Neural progenitor cell (in vitro differentiated cells): ENCODE results near the gene C2orf72. TPM values are rescaled to one million over a fixed set of nuclear protein-coding genes. Genes with fewer than 3 reads are reported as not detected.

Source experiments
- DNase-seq: peaks from one replicate; pipeline ENCODE4 v3.0.0-alpha.2; 2016; ENCODE audit warnings: low spot score
- H2AFZ ChIP-seq: fragments of 200-600 bp; sonication (generic); replicated peaks from 2 replicates; pipeline ENCODE4 v1.6.1; 2016; ENCODE audit warnings: antibody characterized with exemption
- H3F3A ChIP-seq: fragments of 200-600 bp; sonication (generic); 2 replicates; pipeline ENCODE4 v1.6.1; 2016; ENCODE audit warnings: antibody characterized with exemption, low read depth
- H3K27ac ChIP-seq: fragments of 200-600 bp; sonication (generic); 2 replicates; pipeline ENCODE4 v1.5.1; 2016; ENCODE audit warnings: mild to moderate bottlenecking
- H3K27me3 ChIP-seq: fragments of 200-600 bp; sonication (generic); 2 replicates; pipeline ENCODE4 v1.6.1; 2016; ENCODE audit warnings: mild to moderate bottlenecking, moderate library complexity
- H3K36me3 ChIP-seq: fragments of 200-600 bp; sonication (generic); 2 replicates; pipeline ENCODE4 v1.5.1; 2016
- H3K4me1 ChIP-seq: fragments of 200-600 bp; sonication (generic); 2 replicates; pipeline ENCODE4 v1.6.1; 2016; ENCODE audit warnings: mixed run types
- H3K4me2 ChIP-seq: fragments of 200-600 bp; sonication (generic); 2 replicates; pipeline ENCODE4 v1.6.1; 2016
- H3K4me3 ChIP-seq: fragments of 200-600 bp; sonication (generic); 2 replicates; pipeline ENCODE4 v1.5.1; 2016
- H3K79me2 ChIP-seq: fragments of 200-600 bp; sonication (generic); 2 replicates; pipeline ENCODE4 v1.6.1; 2016; ENCODE audit warnings: low read depth
- H3K9ac ChIP-seq: fragments of 200-600 bp; sonication (generic); 2 replicates; pipeline ENCODE4 v1.6.1; 2016
- H3K9me3 ChIP-seq: fragments of 200-600 bp; sonication (generic); 2 replicates; pipeline ENCODE4 v1.5.1; 2016; ENCODE audit warnings: low read depth
- H4K20me1 ChIP-seq: fragments of 200-600 bp; sonication (generic); 2 replicates; pipeline ENCODE4 v1.6.1; 2016; ENCODE audit warnings: low read depth
- H3K27ac Mint-ChIP-seq: 3 replicates; pipeline ENCODE4 v1.8.0; 2021; ENCODE audit warnings: mixed read lengths
- H3K27me3 Mint-ChIP-seq: 2 replicates; pipeline ENCODE4 v1.8.0; 2022; ENCODE audit warnings: low read depth, mild to moderate bottlenecking, inconsistent platforms, moderate library complexity, mixed read lengths; ENCODE audit not compliant: insufficient read depth
- H3K36me3 Mint-ChIP-seq: 3 replicates; pipeline ENCODE4 v1.8.0; 2021; ENCODE audit warnings: mixed read lengths
- H3K4me1 Mint-ChIP-seq: 3 replicates; pipeline ENCODE4 v1.8.0; 2021; ENCODE audit warnings: mixed read lengths
- H3K4me3 Mint-ChIP-seq: 3 replicates; pipeline ENCODE4 v1.8.0; 2021; ENCODE audit warnings: mild to moderate bottlenecking, moderate library complexity, mixed read lengths
- H3K9me3 Mint-ChIP-seq: 3 replicates; pipeline ENCODE4 v1.8.0; 2020; ENCODE audit warnings: mixed read lengths
- CTCF ChIP-seq: fragments of 200-600 bp; sonication (generic); IDR thresholded peaks from 2 replicates; pipeline ENCODE4 v1.5.1; 2017; ENCODE audit warnings: antibody characterized with exemption, mild to moderate bottlenecking
- EZH2 ChIP-seq: fragments of 200-600 bp; sonication (generic); IDR thresholded peaks from 2 replicates; pipeline ENCODE4 v1.6.1; 2017; ENCODE audit warnings: antibody characterized with exemption, mild to moderate bottlenecking, moderate library complexity
- EZH2phosphoT487 ChIP-seq: fragments of 200-600 bp; sonication (generic); IDR thresholded peaks from 2 replicates; pipeline ENCODE4 v1.6.1; 2017; ENCODE audit warnings: antibody characterized with exemption
- total RNA-seq: library from RNA; depleted of rRNA; stranded (reverse); fragments of >200 nt; gene quantifications from 2 replicates; pipeline ENCODE4 v1.2.3, GENCODE V29; 2015; ENCODE audit warnings: low replicate concordance

The C2orf72 gene
- total RNA-seq, 1 donor from 2014 or later = 2.4 TPM

DNA sequence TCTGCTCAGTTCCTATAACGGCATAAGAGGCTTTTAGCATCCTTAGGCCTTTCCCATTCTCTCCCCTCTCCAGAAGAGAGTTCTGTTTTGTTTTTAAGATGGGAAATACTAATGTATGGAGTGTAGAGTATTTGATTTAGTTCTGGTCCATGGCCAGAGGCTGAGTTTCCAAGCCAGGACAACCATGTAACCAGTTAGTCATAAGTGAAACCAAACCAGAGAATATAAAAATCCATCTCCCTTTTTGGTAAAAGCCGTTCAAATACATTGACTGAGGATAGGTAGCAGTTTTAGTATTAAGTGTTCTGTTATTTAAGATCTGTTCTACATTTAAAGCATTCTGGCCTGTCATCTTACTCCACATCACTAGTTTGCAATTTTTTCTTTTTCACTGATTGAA, 22.4 kb downstream of the C2orf72 start:
- peaks cover 3% of the 10 kb centered on the region for H3K27me3 Mint-ChIP-seq
- Histone ChIP-seq H3K27me3 (peaks cover 1% of the 10 kb centered on the region), H3K9me3 (no peaks in the 10 kb centered on the region), H3K4me2 (no peak overlapping the region), H3K4me1 (peaks cover 13% of the 10 kb centered on the region), H3K27ac (no peak overlapping the region), H2AFZ (no peak overlapping the region), H3F3A (peaks cover 3% of the 10 kb centered on the region), H3K79me2 (peaks cover 65% of the 10 kb centered on the region), H3K9ac (no peak overlapping the region), H3K36me3 (peaks cover 11% of the 10 kb centered on the region), H4K20me1 (peaks cover 57% of the 10 kb centered on the region), H3K4me3 (no peak overlapping the region)
- no peak overlapping the region for H3K4me3 Mint-ChIP-seq
- H3K36me3 Mint-ChIP-seq = peaks cover 11% of the 10 kb centered on the region
- TF ChIP-seq EZH2 = no peak
- TF ChIP-seq EZH2phosphoT487 = no peak
- no peak for TF ChIP-seq CTCF
- no peak overlapping the region for H3K27ac Mint-ChIP-seq
- H3K9me3 Mint-ChIP-seq = no peaks in the 10 kb centered on the region
- DNase-seq = no peak
- H3K4me1 Mint-ChIP-seq = peaks cover 22% of the 10 kb centered on the region

- Histone ChIP-seq H3K4me3 (no peak overlapping the region), H3F3A (peaks cover 3% of the 10 kb centered on the region), H3K9ac (no peak overlapping the region), H3K27me3 (no peaks in the 10 kb centered on the region), H3K36me3 (peaks cover 25% of the 10 kb centered on the region), H3K27ac (no peak overlapping the region), H3K4me2 (no peak overlapping the region), H3K79me2 (peaks cover 54% of the 10 kb centered on the region), H2AFZ (no peak overlapping the region), H3K9me3 (no peaks in the 10 kb centered on the region), H3K4me1 (peaks cover 11% of the 10 kb centered on the region), H4K20me1 (peaks cover 51% of the 10 kb centered on the region)
- Mint-ChIP-seq H3K9me3 (no peaks in the 10 kb centered on the region), H3K27ac (no peak overlapping the region), H3K36me3 (peaks cover 12% of the 10 kb centered on the region), H3K4me1 (peaks cover 19% of the 10 kb centered on the region), H3K4me3 (no peak overlapping the region), H3K27me3 (no peaks in the 10 kb centered on the region)
- TF ChIP-seq EZH2phosphoT487 = no peak
- no peak for TF ChIP-seq CTCF
- no peak for TF ChIP-seq EZH2
- no peak for DNase-seq
Measured at GRCh38 chr2:231062776-231063175, 25.5 kb downstream of the C2orf72 start.

DNA sequence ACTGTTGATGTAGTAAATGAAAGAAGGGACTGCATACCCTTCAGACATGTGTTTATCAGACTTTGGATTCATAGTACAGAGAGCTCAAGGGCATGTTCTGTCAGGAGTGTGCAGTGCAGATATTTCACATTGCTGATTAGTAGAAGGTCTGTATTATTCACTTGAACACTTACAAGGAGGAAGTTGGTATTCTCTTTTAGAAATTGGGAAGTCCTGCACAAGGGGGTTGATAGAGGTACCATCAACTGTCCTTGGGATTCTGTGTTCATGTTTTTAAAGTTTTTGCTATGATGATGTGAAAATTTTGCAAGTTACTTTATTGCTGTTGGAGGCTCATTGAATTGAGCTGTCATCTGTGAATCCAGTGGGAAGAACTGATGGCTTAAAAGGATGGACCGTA, 26.0 kb downstream of the C2orf72 start:
- peaks cover 14% of the 10 kb centered on the region for H3K36me3 Mint-ChIP-seq
- Histone ChIP-seq H3K4me3 (no peak overlapping the region), H3K4me2 (no peak overlapping the region), H3K27me3 (no peaks in the 10 kb centered on the region), H3K4me1 (peaks cover 5% of the 10 kb centered on the region), H3F3A (peaks cover 3% of the 10 kb centered on the region), H3K27ac (no peak overlapping the region), H4K20me1 (peaks cover 45% of the 10 kb centered on the region), H3K79me2 (peaks cover 49% of the 10 kb centered on the region), H3K36me3 (peaks cover 25% of the 10 kb centered on the region), H2AFZ (no peak overlapping the region), H3K9ac (no peak overlapping the region), H3K9me3 (no peaks in the 10 kb centered on the region)
- H3K27me3 Mint-ChIP-seq = no peaks in the 10 kb centered on the region
- H3K9me3 Mint-ChIP-seq = no peaks in the 10 kb centered on the region
- H3K4me1 Mint-ChIP-seq = peaks cover 14% of the 10 kb centered on the region
- H3K4me3 Mint-ChIP-seq = no peak overlapping the region
- DNase-seq = no peak
- H3K27ac Mint-ChIP-seq = no peak overlapping the region
- TF ChIP-seq EZH2phosphoT487 (no peak), EZH2 (no peak), CTCF (no peak)
